Keratinocyte (primary cell): ENCODE data around the gene SGO2. TPM values are rescaled to one million over a fixed set of nuclear protein-coding genes. Genes with fewer than 3 reads are reported as not detected.

Experiments used
- DNase-seq: peaks from one replicate; pipeline ENCODE4 v3.0.0-alpha.2; 2011; ENCODE audit warnings: low read depth, missing footprints, low spot score
- FAIRE-seq: peaks from 2 replicates; lab custom pipeline; 2011; peaks lifted over from hg19 to GRCh38; lab: Jason Lieb, UNC
- H2AFZ ChIP-seq: 2 replicates; pipeline ENCODE4 v1.6.0; 2012; ENCODE audit warnings: low read length, control low read depth, inconsistent platforms; ENCODE audit not compliant: control insufficient read depth
- H3K27ac ChIP-seq: 2 replicates; pipeline ENCODE4 v1.5.1; 2011; ENCODE audit warnings: low read length; ENCODE audit not compliant: control insufficient read depth, insufficient read depth
- H3K27me3 ChIP-seq: 3 replicates; pipeline ENCODE4 v1.6.0; 2011; ENCODE audit warnings: low read length; ENCODE audit not compliant: control insufficient read depth, insufficient read depth; ENCODE audit errors: extremely low read depth
- H3K36me3 ChIP-seq, 2 experiments: 2 replicates in 1 of 2; 3 replicates in 1 of 2; pipeline ENCODE4 v1.5.1; 2011; ENCODE audit warnings: low read length in 2 of 2, mild to moderate bottlenecking in 1 of 2; ENCODE audit not compliant: control insufficient read depth in 2 of 2, insufficient read depth in 2 of 2; ENCODE audit errors: extremely low read depth in 1 of 2
- H3K4me1 ChIP-seq: 3 replicates; pipeline ENCODE4 v1.5.1; 2011; ENCODE audit warnings: low read length; ENCODE audit not compliant: control insufficient read depth, insufficient read depth; ENCODE audit errors: extremely low read depth
- H3K4me2 ChIP-seq: 3 replicates; pipeline ENCODE4 v1.6.0; 2011; ENCODE audit warnings: low read depth, low read length; ENCODE audit not compliant: control insufficient read depth, insufficient read depth; ENCODE audit errors: extremely low read depth
- H3K4me3 ChIP-seq, 3 experiments: fragments of 200-600 bp in 1 of 3; sonication (generic) in 1 of 3; 2 replicates in 2 of 3; 3 replicates in 1 of 3; pipeline ENCODE4 v1.5.1; 2011 to 2016; ENCODE audit warnings: low read length in 3 of 3, mild to moderate bottlenecking in 3 of 3, control low read depth in 2 of 3, inconsistent platforms in 1 of 3, low read depth in 1 of 3, mixed read lengths in 1 of 3, mixed run types in 1 of 3, moderate library complexity in 1 of 3; ENCODE audit not compliant: control insufficient read depth in 2 of 3, insufficient read depth in 2 of 3; ENCODE audit errors: extremely low read depth in 1 of 3
- H3K79me2 ChIP-seq: 2 replicates; pipeline ENCODE4 v1.6.0; 2012; ENCODE audit warnings: low read length; ENCODE audit not compliant: control insufficient read depth, insufficient read depth
- H3K9ac ChIP-seq: 3 replicates; pipeline ENCODE4 v1.6.0; 2011; ENCODE audit warnings: low read length; ENCODE audit not compliant: control insufficient read depth, insufficient read depth; ENCODE audit errors: extremely low read depth
- H3K9me1 ChIP-seq: 3 replicates; pipeline ENCODE4 v1.6.0; 2011; ENCODE audit warnings: low read length; ENCODE audit not compliant: control insufficient read depth, insufficient read depth; ENCODE audit errors: extremely low read depth
- H3K9me3 ChIP-seq: 2 replicates; pipeline ENCODE4 v1.5.1; 2012; ENCODE audit warnings: low read depth, low read length; ENCODE audit not compliant: control insufficient read depth
- H4K20me1 ChIP-seq: 3 replicates; pipeline ENCODE4 v1.6.0; 2011; ENCODE audit warnings: low read length; ENCODE audit not compliant: control insufficient read depth, insufficient read depth; ENCODE audit errors: extremely low read depth
- EZH2 ChIP-seq: IDR thresholded peaks from one replicate; pipeline ENCODE4 v1.6.1; 2012; ENCODE audit warnings: inconsistent platforms, mild to moderate bottlenecking, low read length, moderate library complexity
- dilution Hi-C: fragments of 300-500 bp; cut with MboI; formaldehyde crosslinking; loops from one replicate; pipeline ENCODE4 v1.7.0; 2020; ENCODE audit warnings: low sequenced_read_pairs; ENCODE audit not compliant: extremely low pct_ligation_motif_present
- polyA plus RNA-seq, 5 experiments: library from polyadenylated mRNA; depleted of rRNA in 3 of 5; stranded (reverse) in 3 of 5; stranded (forward) in 1 of 5; unstranded in 1 of 5; fragments of >200 nt; gene quantifications; 1 replicate in 1 of 5; 2 replicates in 3 of 5; 3 replicates in 1 of 5; pipeline versions ENCODE4 v1.2.1 to v1.2.3, GENCODE V29; 2011 to 2012; ENCODE audit warnings: missing spikeins in 2 of 5, low read depth in 1 of 5, low replicate concordance in 1 of 5
- TF ChIP-seq, protein P1 (sequence below), 3 experiments: IDR thresholded peaks in 1 of 3; conservative IDR thresholded peaks in 1 of 3; optimal IDR thresholded peaks in 1 of 3; 2 replicates in 2 of 3; 3 replicates in 1 of 3; pipeline versions ENCODE3 to v1.5.1; 2011; ENCODE audit warnings: low read length in 3 of 3, mild to moderate bottlenecking in 3 of 3, moderate library complexity in 2 of 3, control low read depth in 1 of 3, inconsistent platforms in 1 of 3; ENCODE audit not compliant: insufficient read depth in 2 of 3; ENCODE audit errors: extremely low read depth in 1 of 3

SGO2 gene
- polyA plus RNA-seq, 1 donor (not counting 4 experiments of a cell fraction or from before 2014, with no cell fraction given): 8.6 TPM

DNA sequence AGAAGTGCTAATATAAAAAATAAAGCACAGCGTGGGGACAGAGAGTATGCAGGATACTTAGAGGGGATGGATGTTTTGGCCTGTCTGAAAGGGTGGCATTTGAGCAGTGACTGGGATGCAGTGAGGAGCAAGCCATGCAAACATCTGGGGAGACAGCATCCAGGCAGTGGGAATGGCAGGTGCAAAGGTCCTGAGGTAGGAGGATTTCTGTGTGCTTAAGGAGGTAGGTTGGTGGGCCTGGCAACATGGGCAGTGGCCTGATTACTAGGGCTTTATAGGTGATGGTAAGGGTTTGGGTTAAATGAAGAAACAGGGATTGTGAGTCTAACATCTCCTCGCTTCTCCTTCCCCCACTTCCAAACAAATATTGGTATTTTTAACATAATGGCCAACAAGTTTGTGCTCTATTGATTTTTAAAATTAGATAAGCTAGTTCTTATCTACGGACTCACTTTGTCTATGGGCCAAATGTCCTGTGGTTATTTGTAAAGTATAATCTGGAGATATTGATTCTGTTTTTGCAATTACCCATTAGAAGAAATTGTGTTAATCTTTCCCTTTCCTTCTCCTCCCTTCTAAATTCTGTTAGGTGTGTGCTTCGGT is 62.2 kb downstream of the SGO2 start:
- no peak for TF ChIP-seq EZH2
- TF ChIP-seq, protein P1, sequence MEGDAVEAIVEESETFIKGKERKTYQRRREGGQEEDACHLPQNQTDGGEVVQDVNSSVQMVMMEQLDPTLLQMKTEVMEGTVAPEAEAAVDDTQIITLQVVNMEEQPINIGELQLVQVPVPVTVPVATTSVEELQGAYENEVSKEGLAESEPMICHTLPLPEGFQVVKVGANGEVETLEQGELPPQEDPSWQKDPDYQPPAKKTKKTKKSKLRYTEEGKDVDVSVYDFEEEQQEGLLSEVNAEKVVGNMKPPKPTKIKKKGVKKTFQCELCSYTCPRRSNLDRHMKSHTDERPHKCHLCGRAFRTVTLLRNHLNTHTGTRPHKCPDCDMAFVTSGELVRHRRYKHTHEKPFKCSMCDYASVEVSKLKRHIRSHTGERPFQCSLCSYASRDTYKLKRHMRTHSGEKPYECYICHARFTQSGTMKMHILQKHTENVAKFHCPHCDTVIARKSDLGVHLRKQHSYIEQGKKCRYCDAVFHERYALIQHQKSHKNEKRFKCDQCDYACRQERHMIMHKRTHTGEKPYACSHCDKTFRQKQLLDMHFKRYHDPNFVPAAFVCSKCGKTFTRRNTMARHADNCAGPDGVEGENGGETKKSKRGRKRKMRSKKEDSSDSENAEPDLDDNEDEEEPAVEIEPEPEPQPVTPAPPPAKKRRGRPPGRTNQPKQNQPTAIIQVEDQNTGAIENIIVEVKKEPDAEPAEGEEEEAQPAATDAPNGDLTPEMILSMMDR (optimal IDR thresholded peaks at IDR 0.05 in 1 of 3, IDR thresholded peaks at IDR 0.05 in 1 of 3, conservative IDR thresholded peaks at IDR 0.05 in 1 of 3; ENCODE audit: extremely low read depth in 1 of 3, insufficient read depth in 2 of 3, low read length in 3 of 3): no peak
- Histone ChIP-seq H3K9ac (no peak overlapping the region), H3K4me2 (no peak overlapping the region), H3K27me3 (no peaks in the 10 kb centered on the region), H2AFZ (no peak overlapping the region), H3K79me2 (no peaks in the 10 kb centered on the region), H3K27ac (no peak overlapping the region), H3K4me3 (no peak overlapping the region), H4K20me1 (no peaks in the 10 kb centered on the region), H3K9me3 (no peaks in the 10 kb centered on the region), H3K4me1 (peaks cover 8% of the 10 kb centered on the region), H3K36me3 (no peaks in the 10 kb centered on the region), H3K9me1 (no peaks in the 10 kb centered on the region)
- DNase-seq (no peak), FAIRE-seq (no peak)
- dilution Hi-C loops: no loop called here

DNA sequence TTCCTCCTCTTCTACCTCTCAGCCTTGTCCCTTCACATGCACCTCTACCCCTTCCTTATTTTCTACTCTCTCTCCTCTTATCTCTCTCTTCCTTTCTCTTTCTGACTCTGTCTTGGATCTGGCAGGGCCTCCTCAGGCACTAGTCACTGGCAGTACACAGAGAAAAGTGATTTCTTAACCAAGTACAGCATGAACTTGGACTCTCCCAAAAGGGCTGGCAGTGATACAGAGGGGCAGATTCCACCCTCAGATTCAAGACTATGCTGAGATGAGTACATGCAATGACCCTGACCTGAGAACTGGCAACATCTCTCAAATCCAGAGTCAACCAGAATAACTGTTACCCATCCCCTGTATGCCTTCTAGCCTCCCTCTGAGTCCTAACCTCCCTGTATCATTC is 64.1 kb downstream of the SGO2 start:
- Histone ChIP-seq H3K27ac (no peak overlapping the region), H3K36me3 (no peaks in the 10 kb centered on the region), H3K9me3 (no peaks in the 10 kb centered on the region), H2AFZ (no peak overlapping the region), H3K9me1 (no peaks in the 10 kb centered on the region), H4K20me1 (no peaks in the 10 kb centered on the region), H3K9ac (no peak overlapping the region), H3K27me3 (no peaks in the 10 kb centered on the region), H3K4me3 (no peak overlapping the region), H3K4me2 (no peak overlapping the region), H3K4me1 (peaks cover 8% of the 10 kb centered on the region), H3K79me2 (no peaks in the 10 kb centered on the region)
- no peak for FAIRE-seq
- DNase-seq: no peak
- TF ChIP-seq EZH2: no peak
- TF ChIP-seq, protein P1 (optimal IDR thresholded peaks at IDR 0.05 in 1 of 3, IDR thresholded peaks at IDR 0.05 in 1 of 3, conservative IDR thresholded peaks at IDR 0.05 in 1 of 3; ENCODE audit: extremely low read depth in 1 of 3, insufficient read depth in 2 of 3, low read length in 3 of 3): no peak
- dilution Hi-C loops: no loop called here
